Bladder microvascular endothelial cell (primary cell): ENCODE data around the gene PDE3A. TPM values are rescaled to one million over a fixed set of nuclear protein-coding genes. Genes with fewer than 3 reads are reported as not detected.

ENCODE experiments used
- total RNA-seq: library from RNA; depleted of rRNA; stranded (reverse); fragments of >200 nt; gene quantifications from 2 replicates; pipeline ENCODE4 v1.2.3, GENCODE V29; 2014

PDE3A gene
- 1.3 and 2.4 TPM in 2 replicates for total RNA-seq

DNA sequence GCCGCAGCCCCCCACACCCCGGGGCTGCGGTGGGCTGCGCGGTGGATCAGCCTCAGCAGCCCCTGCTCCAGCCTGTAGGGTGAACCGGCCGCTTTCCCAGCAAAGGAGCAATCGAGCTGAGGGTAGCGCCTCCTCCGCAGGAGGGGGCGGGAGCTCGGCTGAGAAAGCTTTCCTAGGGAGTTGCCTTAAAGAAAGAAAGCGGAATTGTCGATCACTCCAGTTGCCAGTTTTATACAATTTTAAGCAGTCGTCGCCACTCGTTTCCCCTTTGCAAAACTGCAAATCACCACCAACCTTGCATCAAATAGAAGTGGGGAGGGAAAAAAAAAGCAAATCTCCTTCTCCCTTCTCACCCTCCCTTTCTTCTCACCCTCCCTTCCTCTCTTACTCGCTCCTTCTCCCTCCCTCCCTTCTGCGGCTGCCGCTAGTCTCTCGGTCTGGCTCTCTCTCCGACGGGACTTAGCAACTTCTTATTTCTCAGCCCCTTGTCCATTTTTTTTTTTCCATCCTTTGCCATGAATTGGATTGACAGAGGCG lies at the start of gene PDE3A:
Gene PDE3A (plus strand): TSS at position 424 of the 537 bp plus-strand sequence. CDS start 748 bp downstream, outside the sequence.

DNA sequence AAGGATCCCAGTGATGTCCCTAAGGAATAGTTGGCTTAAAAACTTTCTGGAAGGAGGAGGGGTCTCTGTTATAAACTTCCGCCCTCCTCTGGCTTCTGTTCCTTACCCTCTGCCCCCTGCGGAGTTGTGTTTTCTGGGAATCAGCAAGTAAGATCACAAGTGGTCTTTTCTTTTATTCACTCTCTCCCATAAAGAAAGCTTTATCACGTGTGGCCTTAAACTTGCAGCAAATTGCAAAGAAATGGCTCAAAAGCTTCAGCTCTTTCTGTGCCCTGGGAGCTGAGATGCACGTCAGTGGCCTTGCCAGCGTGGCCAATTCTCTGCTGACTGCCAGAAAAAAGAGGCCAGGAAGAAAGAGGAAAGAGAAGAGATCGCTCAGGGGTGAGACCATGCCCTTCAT lies 326.9 kb downstream of the PDE3A start, which contains the start of gene SLCO1C1:
Gene SLCO1C1 (plus strand): TSS at position 101 of the 400 bp plus-strand sequence. CDS start 4,245 bp downstream, outside the sequence.

